K562 (cell line): ENCODE measurements around the gene AP1G2. TPM values are rescaled to one million over a fixed set of nuclear protein-coding genes. Genes with fewer than 3 reads are reported as not detected.

ENCODE experiments used
- ATAC-seq: fragments of 200-7000 bp; cut with Tn5 transposase; 3 replicates; pipeline ENCODE4 v1.9.1; 2020; ENCODE audit warnings: moderate library complexity
- BruUV-seq: library from RNA; stranded (reverse); fragments of 400-500 nt; replicated peaks from 2 replicates; lab custom pipeline; 2021; lab: Mats Ljungman, UMichigan
- CTCF ChIA-PET: fragments of 300-600 bp; formaldehyde crosslinking; extraction: SDS; loops from one replicate; lab custom pipeline; 2021; ENCODE audit warnings: low intra/inter-chr PET ratio; lab: Yijun Ruan, JAX
- POLR2A ChIA-PET: fragments of 300-600, 350-650 bp; sonication (Branson Sonifier 250); formaldehyde crosslinking; extraction: SDS; loops from one replicate; lab custom pipeline; 2021; ENCODE audit warnings: antibody characterized with exemption, inconsistent platforms; lab: Yijun Ruan, JAX
- DNase-seq, 4 experiments: peaks; one replicate each; pipeline versions ENCODE4 v3.0.0 to v3.0.0-alpha.2; 2011 to 2018; ENCODE audit warnings: low spot score in 3 of 4, mixed read lengths in 3 of 4; ENCODE audit errors: extremely low read depth in 1 of 4
- FAIRE-seq: peaks from 2 replicates; lab custom pipeline; 2011; peaks lifted over from hg19 to GRCh38; lab: Jason Lieb, UNC
- H2AFZ ChIP-seq: 2 replicates; pipeline ENCODE4 v1.6.0; 2011; ENCODE audit warnings: low read depth, low read length, control low read depth, inconsistent platforms
- H3K27ac ChIP-seq: fragments of 200-600 bp; 3 replicates; pipeline ENCODE4 v1.8.0; 2011; ENCODE audit warnings: low read depth, mild to moderate bottlenecking, control low read depth, inconsistent platforms, low read length, moderate library complexity, mixed read lengths; ENCODE audit errors: extremely low read depth
- H3K27me3 ChIP-seq, 2 experiments: fragments of 300-600 bp in 1 of 2; 2 replicates in 1 of 2; 3 replicates in 1 of 2; pipeline versions ENCODE4 v1.6.0 to v1.8.0; 2011; ENCODE audit warnings: inconsistent platforms in 2 of 2, low read length in 2 of 2, mild to moderate bottlenecking in 1 of 2, mixed read lengths in 1 of 2, moderate library complexity in 1 of 2; ENCODE audit not compliant: control insufficient read depth in 2 of 2, insufficient read depth in 2 of 2
- H3K36me3 ChIP-seq: fragments of 300-600 bp; 3 replicates; pipeline ENCODE4 v1.8.0; 2011; ENCODE audit warnings: mild to moderate bottlenecking, low read length, inconsistent platforms; ENCODE audit not compliant: control insufficient read depth, insufficient read depth
- H3K4me1 ChIP-seq, 2 experiments: fragments of 200-600 bp in 1 of 2; replicated peaks in 1 of 2; 2 replicates in 1 of 2; 3 replicates in 1 of 2; pipeline versions ENCODE4 v1.5.1 to v1.8.0; 2011; ENCODE audit warnings: inconsistent platforms in 2 of 2, low read length in 2 of 2, mild to moderate bottlenecking in 1 of 2, mixed read lengths in 1 of 2, moderate library complexity in 1 of 2; ENCODE audit not compliant: control insufficient read depth in 2 of 2, insufficient read depth in 2 of 2
- H3K4me2 ChIP-seq: 2 replicates; pipeline ENCODE4 v1.6.1; 2011; ENCODE audit warnings: low read length, control low read depth, inconsistent platforms, mixed read lengths; ENCODE audit not compliant: insufficient read depth
- H3K4me3 ChIP-seq: fragments of 200-600 bp; sonication (generic), shearing (Covaris generic); 2 replicates; pipeline ENCODE4 v1.5.1; 2016; ENCODE audit warnings: control low read depth, inconsistent platforms
- H3K79me2 ChIP-seq: fragments of 200-600 bp; 3 replicates; pipeline ENCODE4 v1.8.0; 2011; ENCODE audit warnings: low read length, inconsistent platforms; ENCODE audit not compliant: control insufficient read depth, insufficient read depth
- H3K9ac ChIP-seq, 2 experiments: 2 replicates each; pipeline versions ENCODE4 v1.6.0 to v1.6.1; 2011; ENCODE audit warnings: low read depth in 2 of 2, low read length in 2 of 2, control low read depth in 1 of 2, inconsistent platforms in 1 of 2, mild to moderate bottlenecking in 1 of 2, mixed read lengths in 1 of 2; ENCODE audit not compliant: insufficient read depth in 1 of 2
- H3K9me1 ChIP-seq: one replicate; pipeline ENCODE4 v1.6.0; 2011; ENCODE audit warnings: inconsistent platforms, mild to moderate bottlenecking, low read length, moderate library complexity; ENCODE audit not compliant: control insufficient read depth, insufficient read depth
- H3K9me3 ChIP-seq: replicated peaks from 2 replicates; pipeline ENCODE4 v1.5.1; 2011; ENCODE audit warnings: low read depth, low read length, inconsistent platforms; ENCODE audit not compliant: control insufficient read depth, insufficient read depth
- H4K20me1 ChIP-seq: replicated peaks from 2 replicates; pipeline ENCODE4 v1.6.1; 2011; ENCODE audit warnings: low read length, inconsistent platforms, mixed read lengths; ENCODE audit not compliant: control insufficient read depth, insufficient read depth
- BDP1 ChIP-seq: IDR thresholded peaks from 3 replicates; pipeline ENCODE4 v1.6.1; 2011; ENCODE audit not compliant: insufficient read length, insufficient read depth
- CBX3 ChIP-seq, 2 experiments: IDR thresholded peaks; 1 replicate in 1 of 2; 2 replicates in 1 of 2; pipeline ENCODE4 v1.6.1; 2012; ENCODE audit warnings: inconsistent platforms in 2 of 2, low read length in 2 of 2, borderline replicate concordance in 1 of 2, control low read depth in 1 of 2
- CBX8 ChIP-seq: fragments of 200-600 bp; sonication (generic); IDR thresholded peaks from 2 replicates; pipeline ENCODE4 v1.6.1; 2012; ENCODE audit warnings: borderline replicate concordance, mixed run types, low read depth, mild to moderate bottlenecking, moderate library complexity, mixed read lengths, low read length, control low read depth, inconsistent platforms; ENCODE audit not compliant: poor library complexity, severe bottlenecking; ENCODE audit errors: extremely low read depth
- CCNT2 ChIP-seq: IDR thresholded peaks from 2 replicates; pipeline ENCODE4 v1.6.1; 2011; ENCODE audit warnings: borderline replicate concordance, low read depth, mild to moderate bottlenecking, moderate library complexity, mixed read lengths, low read length; ENCODE audit not compliant: insufficient read length; ENCODE audit errors: extremely low read depth
- CGGBP1 ChIP-seq: fragments of 250-450 bp; sonication (Bioruptor Pico); IDR thresholded peaks from 2 replicates; pipeline ENCODE4 v1.9.0; 2021; ENCODE audit warnings: mild to moderate bottlenecking
- EZH2 ChIP-seq: IDR thresholded peaks from 2 replicates; pipeline ENCODE4 v1.6.1; 2012; ENCODE audit warnings: low read depth, mild to moderate bottlenecking, inconsistent platforms, low read length, borderline replicate concordance
- ID3 ChIP-seq, 2 experiments: fragments of 250-450 bp in 1 of 2; fragments of 450-650 bp in 1 of 2; sonication (Bioruptor Pico) in 1 of 2; IDR thresholded peaks; 2 replicates each; pipeline versions ENCODE4 v1.6.1 to v1.8.0; 2016 to 2021; ENCODE audit warnings: mild to moderate bottlenecking in 2 of 2, moderate library complexity in 2 of 2, missing compliant biosample characterization in 1 of 2, missing genetic modification characterization in 1 of 2
- PPARD ChIP-seq: fragments of 250-450 bp; sonication (Bioruptor Pico); IDR thresholded peaks from 2 replicates; pipeline ENCODE4 v1.8.0; 2022; ENCODE audit warnings: inconsistent platforms, mild to moderate bottlenecking, moderate library complexity
- SP1 ChIP-seq: sonication (generic); formaldehyde crosslinking; IDR thresholded peaks from 2 replicates; pipeline ENCODE4 v1.8.1; 2022; ENCODE audit warnings: mild to moderate bottlenecking, missing genetic modification reagents
- TCF7 ChIP-seq: sonication (generic); IDR thresholded peaks from 2 replicates; pipeline ENCODE4 v1.6.1; 2016; ENCODE audit warnings: antibody characterized with exemption, borderline replicate concordance
- ZFX ChIP-seq: sonication (generic); formaldehyde crosslinking; IDR thresholded peaks from 2 replicates; pipeline ENCODE4 v1.8.0; 2022; ENCODE audit warnings: mild to moderate bottlenecking, missing genetic modification reagents, moderate library complexity
- ZKSCAN8 ChIP-seq: fragments of 200-800 bp; sonication (Bioruptor generic); IDR thresholded peaks from 2 replicates; pipeline ENCODE4 v1.6.1; 2016; ENCODE audit warnings: missing genetic modification characterization, missing compliant biosample characterization
- ZNF133 ChIP-seq: fragments of 250-450 bp; sonication (Bioruptor Pico); IDR thresholded peaks from 2 replicates; pipeline ENCODE4 v1.4.0; 2020; ENCODE audit warnings: mild to moderate bottlenecking
- ZNF316 ChIP-seq: fragments of 450-650 bp; IDR thresholded peaks from 2 replicates; pipeline ENCODE4 v1.6.1; 2016
- ZNF583 ChIP-seq: fragments of 250-450 bp; sonication (Bioruptor Pico); IDR thresholded peaks from 2 replicates; pipeline ENCODE4 v1.4.0; 2020
- ZNF740 ChIP-seq, 3 experiments: fragments of 200-800 bp in 1 of 3; sonication (Bioruptor generic) in 1 of 3; sonication (generic) in 1 of 3; formaldehyde crosslinking in 1 of 3; IDR thresholded peaks; 2 replicates each; pipeline versions ENCODE4 v1.6.1 to v1.8.0; 2016 to 2022; ENCODE audit warnings: mild to moderate bottlenecking in 2 of 3, missing compliant biosample characterization in 2 of 3, missing genetic modification characterization in 2 of 3, missing genetic modification reagents in 1 of 3
- WGBS: fragments of 100-300 bp; shearing (Covaris generic); methylation state at CpG from one replicate; pipeline ENCODE4 v1.1.6; 2016; ENCODE audit warnings: low coverage, mixed read lengths; ENCODE audit not compliant: insufficient coverage; ENCODE audit errors: missing lambda C conversion rate; 5-methylcytosine and 5-hydroxymethylcytosine counted together
- in situ Hi-C: fragments of 300-500 bp; cut with MboI; formaldehyde crosslinking; loops from 4 replicates; pipeline ENCODE4 v1.15.0; 2018; ENCODE audit warnings: inconsistent platforms, mixed read lengths
- intact Hi-C: fragments of 100-400 bp; cut with micrococcal nuclease; formaldehyde crosslinking; loops from 2 replicates; pipeline ENCODE4 v1.14.2; 2022
- polyA plus RNA-seq, 8 experiments: library from polyadenylated mRNA; depleted of rRNA in 4 of 8; stranded (reverse) in 5 of 8; unstranded in 3 of 8; fragments of >200 nt; fragmentation: Nextera tagmentation in 2 of 8; fragmentation: Illumina TruSeq in 1 of 8; extraction: Ambion mirVana in 2 of 8; extraction: Trizol in 1 of 8; gene quantifications; 2 replicates each; pipeline versions ENCODE4 v1.2.1 to v1.2.3, GENCODE V29; 2011 to 2014; ENCODE audit warnings: inconsistent platforms in 1 of 8, missing spikeins in 1 of 8
- total RNA-seq, 7 experiments: library from RNA; depleted of rRNA in 6 of 7; stranded (reverse); fragments of >200 nt in 6 of 7; fragmentation: Illumina TruSeq in 2 of 7; extraction: Trizol in 2 of 7; gene quantifications; 2 replicates each; pipeline versions ENCODE4 v1.2.1 to v1.2.3, GENCODE V29; 2011 to 2021; ENCODE audit warnings: low replicate concordance in 1 of 7

Gene AP1G2
- total and polyA plus RNA-seq, 9 of the 15 experiments (the other 6 are each of a cell fraction or from before 2014, with no cell fraction given), result 19.1 to 83.5 (median 33.3) TPM

GRCh38 chr14:23561873-23562821 is 5.4 kb downstream of the AP1G2 start (continued):
- no peak for TF ChIP-seq ZNF740 (CRISPR knock-in tag; IDR thresholded peaks at IDR 0.05)
- TF ChIP-seq ZNF740 (tag; IDR thresholded peaks at IDR 0.05), result no peak

- CTCF ChIA-PET, result interaction anchor here (2.5 kb wide), 1 partner anchor 83 kb away, joined by 22 read pairs; no protein-coding TSS in a partner anchor
- peaks cover 5 to 11% of the 10 kb centered on the region in 2 experiments; a peak in 3 of 5 replicates for H3K4me1 ChIP-seq
- intact Hi-C loops (loop anchor here (5.0 kb wide), 1 partner anchor 439 kb away; no protein-coding TSS in a partner anchor), in situ Hi-C loops (loop anchor here (10.0 kb wide), 1 partner anchor 296 kb away; no protein-coding TSS in a partner anchor)
- no peak overlapping the region for H3K4me2 ChIP-seq
- no TSS peak for BruUV-seq
- DNase-seq, result no peak
- H3K27ac ChIP-seq, result no peak overlapping the region
- no peaks in the 10 kb centered on the region for H3K27me3 ChIP-seq
- H4K20me1 ChIP-seq, result 0 out of 2 replicates have a peak, but pooled peaks cover 3% of the 10 kb centered on the region
- H3K9me1 ChIP-seq, result no peaks in the 10 kb centered on the region
- H3K4me3 ChIP-seq, result no peak overlapping the region
- FAIRE-seq, result no peak
- peaks cover 69% of the 10 kb centered on the region; the same call in 2 of the 3 replicates for H3K36me3 ChIP-seq
- no peak overlapping the region for H3K9ac ChIP-seq
- no peak overlapping the region for H2AFZ ChIP-seq
- no peak for ATAC-seq
- POLR2A ChIA-PET, result interaction anchor here (0.6 to 0.9 kb wide), 3 partner anchors 18 to 141 kb away, joined by 3 read pairs; no protein-coding TSS in a partner anchor
- WGBS, result 84% methylated on average over 2 of the region's 2 CpGs
- H3K9me3 ChIP-seq, result no peaks in the 10 kb centered on the region
- peaks cover 9% of the 10 kb centered on the region for H3K79me2 ChIP-seq
- TF ChIP-seq ZKSCAN8 (CRISPR knock-in tag) (no peak), ZNF583 (CRISPR knock-in tag) (no peak), PPARD (no peak), ZFX (CRISPR knock-in tag) (no peak), ZNF133 (CRISPR knock-in tag) (no peak), CGGBP1 (CRISPR knock-in tag) (no peak), ZNF316 (no peak), TCF7 (no peak), CBX8 (no peak), SP1 (CRISPR knock-in tag) (no peak), BDP1 (no peak), ID3 (CRISPR knock-in tag; IDR thresholded peaks at IDR 0.05) (no peak), ID3 (tag; IDR thresholded peaks at IDR 0.05) (no peak), CBX3 (IDR thresholded peaks at IDR 0.05; ENCODE audit: borderline replicate concordance in 1 of 2, low read length in 2 of 2) (no peak), CCNT2 (no peak), EZH2 (no peak)
Observed at GRCh38 chr14:23561259-23561658, 6.3 kb downstream of the AP1G2 start.
